Right atrium auricular region (tissue), 2 donors: ENCODE data around the gene ZBTB20. TPM values are rescaled to one million over a fixed set of nuclear protein-coding genes. Genes with fewer than 3 reads are reported as not detected.
A peak's percentile ranks its signal among the peaks of the same experiment; 100 is the strongest.

Source experiments
- DNase-seq: peaks from one replicate; pipeline ENCODE4 v3.0.0-alpha.2; 2019; ENCODE audit warnings: low spot score
- H3K27ac ChIP-seq, 2 donors: fragments of 200-600 bp; sonication (generic); 1 replicate in 1 of 2; 2 replicates in 1 of 2; pipeline ENCODE4 v1.5.1; 2016 to 2019
- H3K27me3 ChIP-seq, 2 donors: fragments of 200-600 bp; sonication (generic); one replicate each; pipeline versions ENCODE4 v1.5.1 to v1.6.0; 2017 to 2019
- H3K36me3 ChIP-seq: fragments of 200-600 bp; sonication (generic); one replicate; pipeline ENCODE4 v1.5.1; 2016
- H3K4me1 ChIP-seq, 2 donors: fragments of 200-600 bp; sonication (generic); one replicate each; pipeline versions ENCODE4 v1.5.1 to v1.6.0; 2017 to 2019
- H3K4me3 ChIP-seq, 2 donors: fragments of 200-600 bp; sonication (generic); 1 replicate in 1 of 2; 2 replicates in 1 of 2; pipeline ENCODE4 v1.5.1; 2017 to 2019; ENCODE audit warnings: mild to moderate bottlenecking in 1 of 2, moderate library complexity in 1 of 2
- H3K9me3 ChIP-seq, 2 donors: fragments of 200-600 bp; sonication (generic); one replicate each; pipeline ENCODE4 v1.5.1; 2019
- total RNA-seq, 2 donors: library from RNA; depleted of rRNA; stranded (reverse); fragments of >200 nt; gene quantifications; one replicate each; pipeline ENCODE4 v1.1.0, GENCODE V29; 2016
- TF ChIP-seq, protein P1 (sequence below), 2 donors: fragments of 200-600 bp; sonication (generic); IDR thresholded peaks; one replicate each; pipeline ENCODE4 v1.5.1; 2019; ENCODE audit warnings: antibody characterized with exemption in 2 of 2

The ZBTB20 gene
- total RNA-seq, 2 donors from 2014 or later = 84.6 to 90.8 TPM

DNA sequence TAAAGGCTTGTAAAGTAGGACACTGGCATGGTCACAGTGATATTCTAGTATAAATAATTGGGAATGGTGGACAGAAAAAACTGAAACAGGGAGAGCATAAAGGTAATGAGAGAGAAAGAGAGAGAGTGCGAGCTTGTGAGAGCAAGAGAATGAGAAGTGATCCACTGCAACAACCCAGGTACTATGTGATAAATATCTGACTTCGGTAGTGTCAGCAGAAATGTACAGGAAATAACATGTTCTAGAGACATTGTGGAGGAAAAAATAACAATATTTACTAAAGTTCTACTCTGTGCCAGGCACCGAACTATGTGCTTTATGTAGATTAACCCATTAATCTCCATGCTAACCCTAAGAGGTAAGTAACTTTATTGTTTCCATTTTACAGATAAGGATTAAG is 425.9 kb downstream of the ZBTB20 start:
- Histone ChIP-seq H3K4me3 (no peak overlapping the region), H3K27ac (no peak overlapping the region)

DNA sequence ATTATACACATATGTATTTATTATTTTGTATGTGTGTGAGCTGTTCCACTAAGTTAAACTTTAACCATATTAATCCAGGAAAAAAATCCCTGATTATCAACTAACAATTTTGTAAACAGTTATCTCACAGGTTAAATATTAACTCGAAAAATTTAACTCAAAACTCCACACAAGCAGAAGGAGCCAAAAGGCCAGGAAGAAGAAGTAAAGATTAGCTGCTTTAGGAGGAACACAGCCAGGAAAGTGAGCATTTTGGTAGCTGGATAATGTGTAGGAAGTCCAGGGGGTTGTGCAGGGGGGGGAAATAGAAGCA is 428.2 kb downstream of the ZBTB20 start:
- TF ChIP-seq, protein P1, sequence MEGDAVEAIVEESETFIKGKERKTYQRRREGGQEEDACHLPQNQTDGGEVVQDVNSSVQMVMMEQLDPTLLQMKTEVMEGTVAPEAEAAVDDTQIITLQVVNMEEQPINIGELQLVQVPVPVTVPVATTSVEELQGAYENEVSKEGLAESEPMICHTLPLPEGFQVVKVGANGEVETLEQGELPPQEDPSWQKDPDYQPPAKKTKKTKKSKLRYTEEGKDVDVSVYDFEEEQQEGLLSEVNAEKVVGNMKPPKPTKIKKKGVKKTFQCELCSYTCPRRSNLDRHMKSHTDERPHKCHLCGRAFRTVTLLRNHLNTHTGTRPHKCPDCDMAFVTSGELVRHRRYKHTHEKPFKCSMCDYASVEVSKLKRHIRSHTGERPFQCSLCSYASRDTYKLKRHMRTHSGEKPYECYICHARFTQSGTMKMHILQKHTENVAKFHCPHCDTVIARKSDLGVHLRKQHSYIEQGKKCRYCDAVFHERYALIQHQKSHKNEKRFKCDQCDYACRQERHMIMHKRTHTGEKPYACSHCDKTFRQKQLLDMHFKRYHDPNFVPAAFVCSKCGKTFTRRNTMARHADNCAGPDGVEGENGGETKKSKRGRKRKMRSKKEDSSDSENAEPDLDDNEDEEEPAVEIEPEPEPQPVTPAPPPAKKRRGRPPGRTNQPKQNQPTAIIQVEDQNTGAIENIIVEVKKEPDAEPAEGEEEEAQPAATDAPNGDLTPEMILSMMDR (IDR thresholded peaks at IDR 0.05) = no peak

More for the DNA sequence above, 425.9 kb downstream of the ZBTB20 start:
- TF ChIP-seq, protein P1 (IDR thresholded peaks at IDR 0.05) = no peak
- peaks cover 0 to 23% of the 10 kb centered on the region in 2 donors for H3K4me1 ChIP-seq
- DNase-seq = no peak
- no peaks in the 10 kb centered on the region for H3K9me3 ChIP-seq
- no peaks in the 10 kb centered on the region for H3K36me3 ChIP-seq
- H3K27me3 ChIP-seq = no peaks in the 10 kb centered on the region

DNA sequence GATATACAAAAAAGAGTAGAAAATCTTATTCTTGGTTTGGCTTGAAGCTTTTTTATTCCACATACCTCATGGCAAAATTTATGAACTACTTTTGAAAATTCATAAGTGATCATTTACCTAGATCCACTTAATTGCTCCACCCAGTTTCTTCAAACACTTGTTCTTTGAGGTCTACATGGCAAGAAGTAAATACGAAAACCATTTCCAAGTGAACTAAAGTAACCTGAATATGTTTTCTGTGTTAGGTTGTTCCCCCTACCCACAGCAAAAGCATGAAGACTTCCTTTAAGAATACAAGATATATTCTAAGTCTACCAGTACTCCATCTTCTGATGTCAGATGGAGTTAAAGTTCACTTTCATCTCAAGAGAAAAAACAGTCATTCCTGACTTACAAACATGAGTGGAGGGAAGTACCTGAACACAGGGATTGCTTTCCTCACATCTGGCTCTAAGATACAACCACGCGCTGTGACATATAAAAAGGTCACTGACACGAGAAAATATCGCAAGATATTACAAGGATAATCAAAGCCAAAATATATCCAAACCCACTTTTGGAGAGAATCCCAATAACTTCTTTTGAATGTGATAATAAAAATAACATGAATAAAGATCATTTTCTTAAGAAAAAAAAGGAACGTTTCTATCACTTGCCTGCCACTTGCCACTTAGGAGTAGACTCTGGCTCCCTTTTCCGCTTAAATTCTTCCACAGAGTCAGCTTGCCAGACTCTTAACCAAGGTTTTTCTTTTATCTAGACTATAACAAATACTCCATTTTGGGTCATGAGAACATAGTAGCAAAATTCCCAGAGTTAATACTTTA is 428.8 kb downstream of the ZBTB20 start:
- Histone ChIP-seq H3K27me3 (no peaks in the 10 kb centered on the region), H3K4me1 (peaks cover 0 to 18% of the 10 kb centered on the region in 2 donors), H3K27ac (peak overlapping the region; percentile 5 to 15), H3K9me3 (no peaks in the 10 kb centered on the region), H3K36me3 (no peaks in the 10 kb centered on the region), H3K4me3 (no peak overlapping the region)
- DNase-seq = no peak
- TF ChIP-seq, protein P1 (IDR thresholded peaks at IDR 0.05) = no peak

More for the DNA sequence above, 428.2 kb downstream of the ZBTB20 start:
- Histone ChIP-seq H3K36me3 (no peaks in the 10 kb centered on the region), H3K4me1 (peaks cover 0 to 18% of the 10 kb centered on the region in 2 donors), H3K27ac (peak overlapping the region in 1 of 2 donors; percentile 15), H3K9me3 (no peaks in the 10 kb centered on the region), H3K4me3 (no peak overlapping the region), H3K27me3 (no peaks in the 10 kb centered on the region)
- DNase-seq = no peak

DNA sequence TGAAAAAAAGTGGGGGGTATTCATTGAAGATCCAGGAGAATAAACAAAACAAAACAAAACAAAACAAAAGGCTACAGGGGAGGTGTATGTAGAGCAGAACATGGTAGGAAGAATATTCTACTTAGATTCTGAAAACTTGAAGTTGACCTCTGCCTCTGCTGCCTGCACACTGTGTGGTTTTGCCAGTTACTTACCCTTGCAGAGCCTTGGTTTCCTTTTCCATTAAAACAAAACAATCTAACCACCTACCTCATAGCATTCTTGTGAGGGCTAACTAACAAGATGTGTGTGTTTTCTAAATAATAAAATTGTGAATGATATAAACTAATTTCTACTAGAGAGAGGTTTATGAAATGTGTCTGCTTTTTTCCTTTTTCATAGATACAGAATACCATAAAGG is 430.2 kb downstream of the ZBTB20 start:
- no peaks in the 10 kb centered on the region for H3K27me3 ChIP-seq
- H3K4me3 ChIP-seq = no peak overlapping the region
- DNase-seq = no peak
- H3K9me3 ChIP-seq = no peaks in the 10 kb centered on the region
- peaks cover 0 to 18% of the 10 kb centered on the region in 2 donors for H3K4me1 ChIP-seq
- no peaks in the 10 kb centered on the region for H3K36me3 ChIP-seq
- H3K27ac ChIP-seq = peak overlapping the region in 1 of 2 donors; percentile 13
- TF ChIP-seq, protein P1 (IDR thresholded peaks at IDR 0.05) = no peak

DNA sequence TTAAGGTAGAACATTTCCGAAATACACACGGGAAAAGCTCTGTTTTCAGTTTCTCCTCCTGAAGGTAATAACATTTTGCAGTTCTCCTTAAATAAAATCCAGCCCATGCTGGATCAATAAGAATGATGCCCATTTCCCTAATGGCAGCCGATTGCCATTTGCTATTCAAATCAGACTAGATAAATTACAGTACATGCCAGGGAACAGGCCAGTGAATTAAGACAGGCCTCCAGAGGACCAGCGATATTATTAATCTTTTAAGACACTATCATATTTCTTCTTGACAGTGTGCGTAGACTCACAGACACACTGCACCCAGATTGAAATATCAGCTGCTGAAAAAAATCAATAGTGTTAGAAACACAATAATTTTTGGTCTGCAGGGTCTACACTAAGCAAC is 431.0 kb downstream of the ZBTB20 start:
- Histone ChIP-seq H3K27me3 (no peaks in the 10 kb centered on the region), H3K4me1 (peaks cover 0 to 18% of the 10 kb centered on the region in 2 donors), H3K9me3 (no peaks in the 10 kb centered on the region), H3K4me3 (no peak overlapping the region), H3K36me3 (no peaks in the 10 kb centered on the region), H3K27ac (no peak overlapping the region)
- TF ChIP-seq, protein P1 (IDR thresholded peaks at IDR 0.05) = no peak
- DNase-seq = no peak
